Pancreas (tissue), 10 donors: Measurements from ENCODE around the gene TMEM214. TPM values are rescaled to one million over a fixed set of nuclear protein-coding genes. Genes with fewer than 3 reads are reported as not detected.

Source experiments
- ATAC-seq, 4 donors: fragments of 200-7000 bp; cut with Tn5 transposase; one replicate each; pipeline versions ENCODE4 v1.8.0 to v1.9.1; 2020; ENCODE audit warnings: mild to moderate bottlenecking in 4 of 4, moderate library complexity in 4 of 4
- DNase-seq, 6 donors: peaks; one replicate each; pipeline ENCODE4 v3.0.0-alpha.2; 2020
- FAIRE-seq: peaks from 2 replicates; lab custom pipeline; 2012; peaks lifted over from hg19 to GRCh38; lab: Jason Lieb, UNC
- H3K27ac ChIP-seq, 4 donors: fragments of 200-600 bp; sonication (generic); 1 replicate in 3 of 4; 2 replicates in 1 of 4; pipeline versions ENCODE4 v1.5.0 to v1.8.0; 2020
- H3K27me3 ChIP-seq, 4 donors: fragments of 200-600 bp; one replicate each; pipeline ENCODE4 v1.8.0; 2021
- H3K36me3 ChIP-seq, 3 donors: fragments of 200-600 bp; sonication (generic) in 1 of 3; one replicate each; pipeline versions ENCODE4 v1.5.0 to v1.8.0; 2020 to 2021
- H3K4me1 ChIP-seq, 3 donors: fragments of 200-600 bp; one replicate each; pipeline ENCODE4 v1.8.0; 2021
- H3K4me3 ChIP-seq, 4 donors: fragments of 200-600 bp; sonication (generic) in 2 of 4; one replicate each; pipeline versions ENCODE4 v1.5.0 to v1.8.0; 2020 to 2021
- H3K9me3 ChIP-seq, 4 donors: fragments of 200-600 bp; one replicate each; pipeline ENCODE4 v1.8.0; 2021
- CTCF ChIP-seq, 4 donors: fragments of 200-600 bp; sonication (generic) in 3 of 4; IDR thresholded peaks; one replicate each; pipeline versions ENCODE4 v1.5.0 to v1.8.0; 2021; ENCODE audit warnings: antibody characterized with exemption in 4 of 4
- whole genome bisulfite sequencing, 2 donors: extraction: QIAGEN DNeasy Blood & Tissue Kit; methylation state at CpG; one replicate each; pipeline ENCODE4 v1.1.7; 2013; 5-methylcytosine and 5-hydroxymethylcytosine counted together
- intact Hi-C, 3 donors: fragments of 100-400 bp; cut with DNase I; formaldehyde crosslinking; loops; one replicate each; pipeline versions ENCODE4 v1.11.1 to v1.14.2; 2022
- polyA plus RNA-seq, 2 donors: library from polyadenylated mRNA; stranded (reverse); fragments of 200-250 nt; gene quantifications; one replicate each; pipeline ENCODE4 v1.2.3, GENCODE V29; 2013
- total RNA-seq, 6 donors: library from RNA; stranded (reverse); fragmentation: NEBNext Ultra II Directional in 4 of 6; extraction: Animal tissue kit (Norgen Biotek cat#: 25700) in 4 of 6; gene quantifications; one replicate each; pipeline versions ENCODE4 v1.2.1 to v1.2.4, GENCODE V29; 2021 to 2023
- donor health status: healthy with polysubstance abuse.
- donor health status: DM: no; HTN: no; CAD: no; lungs with moderate emphysema.
- donor health status: DM: no; HTN: no; CAD: no.
- donor health status: control.
- donor health status: control.
- donor health status: Bipolar disorder and iron deficiency.
- donor health status: DM: yes; HTN: yes; CAD: no.
- donor health status: DM: no; HTN: no; CAD: no.
- donor health status: DM: no; HTN: no; CAD: no.
- donor health status: DM: yes; HTN: yes; CAD: no.

TMEM214 gene
- total and polyA plus RNA-seq, 8 donors, result 57.3 to 109 (median 64.6) TPM

- intact Hi-C loops, result no loop called here
- no peak for DNase-seq
- Histone ChIP-seq H3K27ac (no peak overlapping the region), H3K4me1 (peaks cover 0 to 7% (median 5%) of the 10 kb centered on the region in 3 donors), H3K4me3 (no peak overlapping the region), H3K27me3 (no peaks in the 10 kb centered on the region), H3K9me3 (no peaks in the 10 kb centered on the region), H3K36me3 (peaks cover 15 to 63% (median 50%) of the 10 kb centered on the region in 3 donors)
- TF ChIP-seq CTCF (IDR thresholded peaks at IDR 0.05), result no peak
- no peak for FAIRE-seq
- WGBS, 2 donors, result 88 to 92% methylated on average over 6 of the region's 6 CpGs
- no peak for ATAC-seq
These were observed 6.7 kb downstream of the TMEM214 start for GRCh38 chr2:27039426-27039825.

- DNase-seq, result no peak
- H3K36me3 ChIP-seq, result peaks cover 15 to 63% (median 50%) of the 10 kb centered on the region in 3 donors
- H3K4me3 ChIP-seq, result no peak overlapping the region
- no peaks in the 10 kb centered on the region for H3K27me3 ChIP-seq
- no peak for TF ChIP-seq CTCF (IDR thresholded peaks at IDR 0.05)
- peaks cover 0 to 4% (median under 1%) of the 10 kb centered on the region in 3 donors for H3K4me1 ChIP-seq
- H3K9me3 ChIP-seq, result no peaks in the 10 kb centered on the region
- FAIRE-seq, result no peak
- ATAC-seq, result no peak
- 95 to 97% methylated on average over 7 of the region's 7 CpGs for WGBS, 2 donors
- intact Hi-C loops, result no loop called here
- no peak overlapping the region for H3K27ac ChIP-seq
These were observed 7.1 kb downstream of the TMEM214 start for GRCh38 chr2:27039871-27040270.

GRCh38 chr2:27040282-27040681 lies 7.5 kb downstream of the TMEM214 start:
- intact Hi-C loops, result no loop called here
- Histone ChIP-seq H3K4me3 (no peak overlapping the region), H3K27me3 (no peaks in the 10 kb centered on the region), H3K27ac (no peak overlapping the region), H3K36me3 (peaks cover 15 to 61% (median 47%) of the 10 kb centered on the region in 3 donors), H3K9me3 (no peaks in the 10 kb centered on the region), H3K4me1 (peaks cover 0 to under 1% (median 0%) of the 10 kb centered on the region in 3 donors)
- FAIRE-seq (no peak), DNase-seq (no peak), ATAC-seq (no peak)
- whole genome bisulfite sequencing, 2 donors, result 82 to 84% methylated on average over 8 of the region's 8 CpGs
- TF ChIP-seq CTCF (IDR thresholded peaks at IDR 0.05), result no peak

- FAIRE-seq (no peak), DNase-seq (no peak), ATAC-seq (peak in 1 of 4 donors; percentile 3)
- no peaks in the 10 kb centered on the region for H3K9me3 ChIP-seq
- intact Hi-C loops, result no loop called here
- no peak overlapping the region for H3K27ac ChIP-seq
- no peak overlapping the region for H3K4me3 ChIP-seq
- TF ChIP-seq CTCF (IDR thresholded peaks at IDR 0.05), result no peak
- no peaks in the 10 kb centered on the region for H3K27me3 ChIP-seq
- no peaks in the 10 kb centered on the region for H3K4me1 ChIP-seq
- peaks cover 15 to 46% (median 36%) of the 10 kb centered on the region in 3 donors for H3K36me3 ChIP-seq
- 59 to 60% methylated on average over 5 of the region's 5 CpGs for WGBS, 2 donors
These were observed 9.0 kb downstream of the TMEM214 start for GRCh38 chr2:27041752-27042151.

- H3K36me3 ChIP-seq, result peaks cover 15 to 41% (median 31%) of the 10 kb centered on the region in 3 donors
- H3K9me3 ChIP-seq, result no peaks in the 10 kb centered on the region
- TF ChIP-seq CTCF (IDR thresholded peaks at IDR 0.05), result no peak
- H3K4me3 ChIP-seq, result no peak overlapping the region
- DNase-seq (peak in 2 of 6 donors; percentile 30 to 41), FAIRE-seq (no peak), ATAC-seq (peak; percentile 23 to 67 (median 42))
- H3K27me3 ChIP-seq, result no peaks in the 10 kb centered on the region
- H3K27ac ChIP-seq, result no peak overlapping the region
- WGBS, 2 donors, result 61 to 77% methylated on average over 10 of the region's 10 CpGs
- intact Hi-C loops, result no loop called here
- no peaks in the 10 kb centered on the region for H3K4me1 ChIP-seq
These were observed 9.4 kb downstream of the TMEM214 start for GRCh38 chr2:27042159-27042661.
